ENCODE data around the gene POFUT2. TPM values are rescaled to one million over a fixed set of nuclear protein-coding genes. Genes with fewer than 3 reads are reported as not detected.

Gene POFUT2
- total RNA-seq, 1 donor from 2014 or later: 9.0 TPM

DNA sequence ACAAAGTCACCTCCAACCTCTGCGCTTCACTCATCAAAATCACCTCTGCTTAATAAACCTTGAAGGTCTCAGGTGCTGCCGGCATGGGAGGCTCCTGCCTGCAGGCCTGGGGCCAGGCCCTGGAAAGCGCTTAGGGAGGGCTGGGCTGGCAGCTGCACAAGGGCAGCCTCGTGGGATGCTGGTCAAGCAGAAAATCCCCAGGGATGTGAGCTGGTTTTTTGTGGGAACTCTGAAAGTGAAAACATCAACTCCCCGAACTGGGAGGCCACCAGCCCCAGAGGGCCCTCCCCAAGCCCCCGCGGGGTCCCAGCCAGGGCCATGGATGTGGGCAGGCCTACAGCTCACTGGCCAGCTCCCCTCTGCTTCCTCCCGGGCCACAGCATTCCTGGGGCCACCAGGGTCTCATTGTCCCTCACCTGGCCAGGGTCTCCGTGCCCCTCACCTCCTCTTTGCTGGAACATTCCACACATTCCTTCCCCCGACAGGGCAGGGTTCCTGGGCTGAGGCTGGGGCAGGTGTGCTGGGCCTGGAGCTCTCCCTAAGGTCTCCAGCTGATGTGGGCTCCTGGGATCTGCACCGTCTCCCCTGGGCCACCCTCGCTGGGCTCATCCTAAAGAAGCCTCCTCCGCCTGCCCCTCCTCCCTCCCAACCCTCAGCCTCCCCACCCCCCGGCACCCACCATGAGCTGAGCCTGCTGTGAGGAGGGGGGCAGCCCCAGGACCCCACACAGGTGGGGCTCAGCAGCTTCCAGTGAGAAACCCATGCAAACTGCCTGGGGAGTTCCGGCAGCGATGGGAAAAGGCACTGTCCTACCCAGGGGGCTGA, 36.0 kb upstream of the POFUT2 start:
- FAIRE-seq (no peak), DNase-seq (ENCODE audit: low read depth) (no peak)
- H3K4me3 ChIP-seq (ENCODE audit: low read depth, low read length): no peak overlapping the region
- no peaks in the 10 kb centered on the region for H3K27me3 ChIP-seq (ENCODE audit: control insufficient read depth, insufficient read depth, low read length)
- TF ChIP-seq CTCF (IDR thresholded peaks at IDR 0.05; ENCODE audit: insufficient read depth, low read length, severe bottlenecking): no peak
- no peaks in the 10 kb centered on the region for H3K36me3 ChIP-seq (ENCODE audit: control insufficient read depth, insufficient read depth, low read length)

- Histone ChIP-seq H3K4me3 (ENCODE audit: low read depth, low read length) (no peak overlapping the region), H3K36me3 (ENCODE audit: control insufficient read depth, insufficient read depth, low read length) (no peaks in the 10 kb centered on the region), H3K27me3 (ENCODE audit: control insufficient read depth, insufficient read depth, low read length) (no peaks in the 10 kb centered on the region)
- no peak for TF ChIP-seq CTCF (IDR thresholded peaks at IDR 0.05; ENCODE audit: insufficient read depth, low read length, severe bottlenecking)
- DNase-seq (ENCODE audit: low read depth): no peak
- FAIRE-seq: no peak
These were observed 35.3 kb upstream of the POFUT2 start for GRCh38 chr21:45322960-45323461.

- no peak for TF ChIP-seq CTCF (IDR thresholded peaks at IDR 0.05; ENCODE audit: insufficient read depth, low read length, severe bottlenecking)
- no peak for FAIRE-seq
- no peak for DNase-seq (ENCODE audit: low read depth)
- Histone ChIP-seq H3K27me3 (ENCODE audit: control insufficient read depth, insufficient read depth, low read length) (no peaks in the 10 kb centered on the region), H3K36me3 (ENCODE audit: control insufficient read depth, insufficient read depth, low read length) (no peaks in the 10 kb centered on the region), H3K4me3 (ENCODE audit: low read depth, low read length) (no peak overlapping the region)
These were observed 34.7 kb upstream of the POFUT2 start for GRCh38 chr21:45322231-45322959.

DNA sequence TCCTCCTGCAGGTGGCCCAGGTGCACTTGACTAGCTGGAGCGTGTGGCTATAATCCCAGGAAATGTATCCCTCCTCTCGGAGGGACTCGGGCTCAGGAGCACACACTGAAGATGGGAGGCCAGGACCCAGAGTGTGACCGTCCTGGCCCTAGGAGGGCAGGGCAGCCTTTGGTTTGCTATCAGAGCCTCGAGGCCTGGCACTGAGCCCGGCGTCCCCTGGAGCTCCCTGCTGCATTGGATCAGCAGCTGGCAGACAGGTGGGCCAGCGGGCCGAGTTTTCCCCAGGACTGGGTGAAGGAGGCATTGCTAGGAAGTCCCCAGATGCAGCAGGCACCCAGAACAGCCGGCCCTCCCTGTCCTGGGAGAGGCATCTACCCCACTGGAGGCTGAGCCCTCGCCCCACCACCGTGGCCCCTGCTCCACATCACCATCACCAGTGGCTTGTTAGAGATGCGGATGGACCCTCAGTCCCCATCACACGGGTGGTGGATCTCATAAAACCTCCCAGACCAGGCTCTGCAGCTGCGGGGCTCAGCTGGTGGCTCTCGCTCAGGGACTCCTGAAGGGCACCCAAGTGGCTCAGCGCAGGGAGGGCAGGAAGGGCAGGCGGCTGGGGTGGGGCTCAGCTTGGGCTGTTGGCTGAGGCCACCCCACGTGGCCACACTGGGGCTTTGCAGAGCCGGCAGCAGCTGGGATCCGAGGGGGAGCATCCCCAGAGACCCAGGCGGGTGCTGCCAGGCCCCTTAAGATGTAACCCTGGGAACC, 32.7 kb upstream of the POFUT2 start:
- no peaks in the 10 kb centered on the region for H3K36me3 ChIP-seq (ENCODE audit: control insufficient read depth, insufficient read depth, low read length)
- FAIRE-seq (no peak), DNase-seq (ENCODE audit: low read depth) (no peak)
- peaks cover 2% of the 10 kb centered on the region for H3K27me3 ChIP-seq (ENCODE audit: control insufficient read depth, insufficient read depth, low read length)
- H3K4me3 ChIP-seq (ENCODE audit: low read depth, low read length): no peak overlapping the region
- no peak for TF ChIP-seq CTCF (IDR thresholded peaks at IDR 0.05; ENCODE audit: insufficient read depth, low read length, severe bottlenecking)

GRCh38 chr21:45319461-45320211, 31.9 kb upstream of the POFUT2 start:
- no peak overlapping the region for H3K4me3 ChIP-seq (ENCODE audit: low read depth, low read length)
- no peak for DNase-seq (ENCODE audit: low read depth)
- H3K27me3 ChIP-seq (ENCODE audit: control insufficient read depth, insufficient read depth, low read length): peaks cover 2% of the 10 kb centered on the region
- no peak for FAIRE-seq
- TF ChIP-seq CTCF (IDR thresholded peaks at IDR 0.05; ENCODE audit: insufficient read depth, low read length, severe bottlenecking): no peak
- H3K36me3 ChIP-seq (ENCODE audit: control insufficient read depth, insufficient read depth, low read length): no peaks in the 10 kb centered on the region

Measured in bronchial epithelial cell (primary cell).